Right lung (tissue), 10 donors: ENCODE measurements around the gene SRY. TPM values are rescaled to one million over a fixed set of nuclear protein-coding genes. Genes with fewer than 3 reads are reported as not detected.
"Not testable (repeated sequence)": the region's sequence is repeated elsewhere in the genome, so short reads cannot be mapped to it uniquely, and the experiment has no call there.

ENCODE experiments used
- DNase-seq, 2 donors: peaks; one replicate each; pipeline ENCODE4 v3.0.0-alpha.2; 2013
- long read RNA-seq, 8 donors: transcript quantifications; one replicate each; lab custom pipeline, GENCODE V29; 2026
- polyA plus RNA-seq, 5 donors: library from polyadenylated mRNA; unstranded; fragments of 120-200 nt; gene quantifications; one replicate each; pipeline versions ENCODE4 v1.2.1 to v1.2.3, GENCODE V29; 2013; ENCODE audit warnings: inconsistent platforms in 1 of 5, low replicate concordance in 1 of 5; ENCODE audit not compliant: insufficient read length in 5 of 5, insufficient read depth in 1 of 5

SRY gene
- polyA plus RNA-seq, result 1 to 10 TPM in 2 of 5 donors, not detected in 3; 2.9 to 3.3 TPM
- long read RNA-seq, donor 1, transcript SRY-201 (1 exons, 845 nt), result major isoform, 5 of 5 reads
- long read RNA-seq, donor 1, partial matches to known transcripts, result 0 of 5 reads
- long read RNA-seq, donor 1, other reads (novel, unspliced or antisense), result 0 of 5 reads
- long read RNA-seq, donor 2, transcript SRY-201 (1 exons, 845 nt), result major isoform, 5 of 5 reads
- long read RNA-seq, donor 2, partial matches to known transcripts, result 0 of 5 reads
- long read RNA-seq, donor 2, other reads (novel, unspliced or antisense), result 0 of 5 reads
- long read RNA-seq, donor 3, result 0 reads
- long read RNA-seq, donor 4, result 0 reads
- long read RNA-seq, donor 5, partial matches to known transcripts, result 0 of 3 reads
- long read RNA-seq, donor 5, other reads (novel, unspliced or antisense), result 0 of 3 reads
- long read RNA-seq, donor 6, result 0 reads
- long read RNA-seq, donor 7, result 0 reads
- long read RNA-seq, donor 8, result 0 reads

- DNase-seq, result no peak
These were observed at the start of gene SRY for GRCh38 chrY:2787600-2787999. Gene SRY, minus strand, starts transcription at chrY:2787682. Its CDS starts 79 bp downstream, at chrY:2787603.

DNA sequence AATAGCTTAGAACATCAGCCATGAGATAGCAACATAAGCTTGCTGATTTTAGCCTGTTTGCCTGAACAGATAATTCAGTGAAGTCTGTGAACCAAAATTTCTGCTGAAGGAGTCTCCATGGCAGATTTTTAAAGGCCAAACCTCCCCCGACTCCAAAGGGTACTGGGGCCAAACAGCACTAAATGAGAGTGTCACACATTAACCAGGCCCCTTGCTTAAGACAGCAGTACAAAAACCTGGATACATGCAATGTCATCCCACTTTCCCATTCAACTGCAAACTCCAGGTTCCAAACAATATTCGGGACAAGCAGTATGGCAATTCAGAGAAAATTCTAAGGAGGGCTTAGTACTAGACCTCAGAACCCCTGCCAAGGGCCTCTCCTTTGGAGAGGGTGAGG is 49.6 kb upstream of the SRY start:
- no peak for DNase-seq

DNA sequence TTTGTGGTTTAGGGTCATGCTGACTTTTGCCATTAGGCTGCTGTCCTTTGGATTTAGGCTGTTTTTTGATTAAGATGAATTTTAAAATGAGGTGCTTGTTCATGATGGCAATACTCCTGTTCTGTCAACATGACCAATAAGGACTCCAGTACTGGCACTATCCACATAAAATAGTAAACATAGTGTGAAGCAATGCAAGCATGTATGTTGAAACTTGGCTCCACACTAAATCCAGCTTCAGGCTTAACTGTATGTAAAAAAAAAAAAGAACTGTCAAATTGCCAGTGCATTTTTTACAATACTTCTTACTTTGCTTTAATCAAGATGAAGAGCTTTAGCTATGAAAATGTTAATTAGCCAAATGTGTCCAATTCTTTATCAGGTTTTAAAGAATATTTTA is 47.7 kb upstream of the SRY start:
- no peak for DNase-seq

DNA sequence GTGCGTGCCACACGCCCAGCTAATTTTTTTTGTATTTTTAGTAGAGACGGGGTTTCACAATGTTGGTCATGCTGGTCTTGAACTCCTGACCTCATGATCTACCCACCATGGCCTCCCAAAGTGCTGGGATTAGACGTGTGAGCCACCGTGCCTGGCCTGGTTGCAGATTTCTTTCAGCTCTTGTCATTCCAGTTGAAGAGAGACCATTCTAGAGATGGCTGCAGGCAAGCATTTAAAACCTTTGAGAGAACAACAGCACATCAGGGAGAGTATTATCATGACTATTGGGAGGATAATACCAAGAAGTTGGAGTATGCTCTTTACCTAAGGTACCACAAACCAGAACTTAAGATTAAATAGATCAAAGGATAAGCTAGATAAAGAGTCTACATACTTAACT is 41.0 kb upstream of the SRY start:
- no peak for DNase-seq

GRCh38 chrY:2824471-2824870 is 37.0 kb upstream of the SRY start:
- no peak for DNase-seq

DNA sequence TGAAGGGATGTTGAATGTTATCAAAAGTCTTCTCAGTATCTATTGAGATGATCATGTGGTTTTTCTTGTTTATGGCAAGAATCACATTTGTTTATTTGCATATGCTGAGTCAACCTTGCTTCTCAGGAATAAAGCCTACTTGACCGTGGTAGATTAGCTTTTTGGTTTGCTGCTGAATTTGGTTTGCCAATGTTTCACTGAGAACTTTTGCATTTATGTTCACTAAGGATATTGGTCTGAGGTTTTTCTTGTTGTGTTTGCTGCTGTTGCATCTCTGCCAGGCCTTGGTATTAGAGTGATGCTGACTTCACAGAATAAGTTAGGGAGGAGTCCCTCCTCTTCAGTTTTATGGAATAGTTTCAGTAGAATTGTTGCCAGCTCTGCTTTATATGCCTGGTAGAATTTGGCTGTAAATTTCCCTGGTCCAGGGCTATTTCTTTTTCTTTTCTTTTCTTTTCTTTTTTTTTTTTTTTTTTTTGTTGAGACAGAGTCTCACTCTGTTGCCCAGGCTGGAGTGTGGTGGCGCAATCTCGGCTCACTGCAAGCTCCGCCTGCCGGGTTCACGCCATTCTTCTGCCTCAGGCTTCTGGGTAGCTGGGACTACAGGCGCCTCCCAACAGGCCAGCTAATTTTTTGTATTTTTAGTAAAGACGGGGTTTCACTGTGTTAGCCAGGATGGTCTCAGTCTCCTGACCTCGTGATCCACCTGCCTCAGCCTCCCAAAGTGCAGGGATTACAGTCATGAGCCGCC is 29.8 kb upstream of the SRY start:
- not testable (repeated sequence) for DNase-seq

DNA sequence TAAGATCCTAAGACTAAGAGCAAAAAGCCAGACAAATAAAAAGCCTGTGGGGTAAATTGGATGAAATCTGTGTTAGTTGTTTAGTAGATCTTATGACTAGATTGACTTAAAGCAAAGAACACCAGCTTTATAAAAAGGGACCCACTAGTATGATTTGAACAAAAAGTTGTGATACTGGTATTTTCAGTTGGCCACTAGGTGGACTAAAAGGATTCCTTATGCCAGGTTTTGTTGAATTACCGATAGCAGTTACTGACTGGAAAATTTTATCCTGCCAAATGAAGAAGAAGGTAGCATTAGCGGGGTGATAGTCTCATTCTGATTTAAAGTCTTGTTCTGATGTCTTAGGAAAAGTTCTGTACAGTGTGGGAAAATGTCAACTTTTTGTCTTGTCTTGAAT is 12.8 kb upstream of the SRY start:
- no peak for DNase-seq

GRCh38 chrY:2797991-2798390 is 10.5 kb upstream of the SRY start:
- no peak for DNase-seq

- DNase-seq, result no peak
These were observed 9.6 kb upstream of the SRY start for GRCh38 chrY:2796977-2797523.

- no peak for DNase-seq
These were observed 2.3 kb upstream of the SRY start for GRCh38 chrY:2789756-2790155.

GRCh38 chrY:2786876-2787512 is 488 bp downstream of the SRY start:
- no peak for DNase-seq

Other genes starting within 250 kb of the SRY start
- 100 to 1,000 TPM in 2 of 5 donors, 10 to 100 TPM in 1, 1 to 10 TPM in 2; 1.9 to 747 (median 26.4) TPM for gene RPS4Y1, start 53.9 kb upstream of the SRY start, polyA plus RNA-seq
- 10 to 100 TPM in 2 of 5 donors, under 1 TPM in 3; 0.23 to 22.7 (median 0.44) TPM for gene ZFY, start 147.7 kb upstream of the SRY start, polyA plus RNA-seq